ENCODE data around the gene CCDC171.
A peak's percentile ranks its signal among the peaks of the same experiment; 100 is the strongest.

Gene CCDC171

GRCh38 chr9:15553528-15553898 lies 670 bp downstream of the CCDC171 start:
- peak overlapping the region; percentile 79 for H3K4me3 ChIP-seq (ENCODE audit: control insufficient read depth, low read depth, low read length)
- no peak for TF ChIP-seq CTCF (IDR thresholded peaks at IDR 0.05; ENCODE audit: control insufficient read depth, insufficient read depth, low read depth, low read length, missing control alignments)

GRCh38 chr9:15570769-15571168 lies 17.9 kb downstream of the CCDC171 start:
- no peak overlapping the region for H3K4me3 ChIP-seq (ENCODE audit: control insufficient read depth, low read depth, low read length)
- no peak for DNase-seq (ENCODE audit: low read depth)
- no peak for TF ChIP-seq CTCF (IDR thresholded peaks at IDR 0.05; ENCODE audit: control insufficient read depth, insufficient read depth, low read depth, low read length, missing control alignments)

More at GRCh38 chr9:15553528-15553898, 670 bp downstream of the CCDC171 start:
- no peak for DNase-seq (ENCODE audit: low read depth)

GRCh38 chr9:15572200-15572770 lies 19.4 kb downstream of the CCDC171 start:
- no peak overlapping the region for H3K4me3 ChIP-seq (ENCODE audit: control insufficient read depth, low read depth, low read length)
- no peak for TF ChIP-seq CTCF (IDR thresholded peaks at IDR 0.05; ENCODE audit: control insufficient read depth, insufficient read depth, low read depth, low read length, missing control alignments)
- DNase-seq (ENCODE audit: low read depth), result no peak

- no peak for TF ChIP-seq CTCF (IDR thresholded peaks at IDR 0.05; ENCODE audit: control insufficient read depth, insufficient read depth, low read depth, low read length, missing control alignments)
- no peak overlapping the region for H3K4me3 ChIP-seq (ENCODE audit: control insufficient read depth, low read depth, low read length)
- no peak for DNase-seq (ENCODE audit: low read depth)
Measured at GRCh38 chr9:15576350-15577050, 23.7 kb downstream of the CCDC171 start.

- no peak overlapping the region for H3K4me3 ChIP-seq (ENCODE audit: control insufficient read depth, low read depth, low read length)
- DNase-seq (ENCODE audit: low read depth), result no peak
- TF ChIP-seq CTCF (IDR thresholded peaks at IDR 0.05; ENCODE audit: control insufficient read depth, insufficient read depth, low read depth, low read length, missing control alignments), result no peak
Measured at GRCh38 chr9:15578714-15579113, 25.9 kb downstream of the CCDC171 start.

GRCh38 chr9:15584379-15584778 lies 31.5 kb downstream of the CCDC171 start:
- H3K4me3 ChIP-seq (ENCODE audit: control insufficient read depth, low read depth, low read length), result no peak overlapping the region
- DNase-seq (ENCODE audit: low read depth), result no peak
- TF ChIP-seq CTCF (IDR thresholded peaks at IDR 0.05; ENCODE audit: control insufficient read depth, insufficient read depth, low read depth, low read length, missing control alignments), result no peak

All from AG09309 (cell line).